NCI-H146 treated with DMSO at 0.1 percent for 48 hours (cell line): Measurements from ENCODE around the gene ZNF474.

Source experiments
- DNase-seq: peaks from one replicate; lab custom pipeline; 2025; ENCODE audit not compliant: unreplicated experiment; lab: John Stamatoyannopoulos, UW

ZNF474 gene

DNA sequence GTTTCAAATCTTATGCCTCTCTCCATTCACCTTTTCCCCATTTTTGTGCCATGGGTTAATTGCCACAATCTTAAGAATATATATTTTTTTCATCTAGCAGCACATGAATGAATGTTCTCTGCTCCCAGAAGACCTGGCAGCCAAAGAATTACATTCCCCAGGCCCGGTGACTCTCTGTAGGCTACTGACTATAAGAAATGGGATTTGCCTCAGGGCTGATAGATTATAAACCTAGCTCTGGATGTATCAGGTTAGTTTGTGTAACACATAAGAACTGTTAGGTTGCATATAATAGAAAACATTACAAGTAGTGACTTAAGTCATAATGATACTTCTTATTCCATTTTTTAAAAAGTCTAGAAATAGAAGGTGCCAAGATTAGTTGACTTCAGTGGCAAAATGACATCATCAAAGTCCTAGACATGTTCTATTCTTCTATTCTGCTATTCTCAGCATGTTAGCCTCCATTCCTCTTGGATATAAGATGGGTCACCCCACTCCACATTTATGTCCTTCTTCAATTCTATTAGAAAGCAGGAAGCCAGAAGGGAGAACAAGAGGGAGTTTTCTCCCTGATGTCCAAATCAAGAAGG is 10.9 kb upstream of the ZNF474 start:
- no peak for DNase-seq

DNA sequence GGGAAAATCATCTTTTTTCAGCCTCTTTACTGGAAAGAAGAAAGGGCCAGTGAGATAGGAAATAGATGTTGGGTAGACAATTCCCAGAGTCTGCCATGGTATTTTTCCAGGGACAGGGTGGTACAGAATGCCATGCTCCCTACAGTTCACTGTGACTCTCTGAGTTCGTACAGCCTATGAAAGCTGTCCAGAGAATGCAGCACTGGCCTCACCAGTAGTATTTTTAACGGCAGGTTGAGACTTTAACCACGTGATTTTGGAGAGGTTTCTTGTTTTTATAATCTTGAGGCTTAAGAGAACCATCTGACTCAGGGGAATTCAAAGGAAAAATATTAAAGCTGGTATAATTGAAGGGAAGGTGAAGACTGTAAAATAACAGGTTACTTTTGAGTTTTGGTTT is 10.1 kb upstream of the ZNF474 start:
- no peak for DNase-seq

DNA sequence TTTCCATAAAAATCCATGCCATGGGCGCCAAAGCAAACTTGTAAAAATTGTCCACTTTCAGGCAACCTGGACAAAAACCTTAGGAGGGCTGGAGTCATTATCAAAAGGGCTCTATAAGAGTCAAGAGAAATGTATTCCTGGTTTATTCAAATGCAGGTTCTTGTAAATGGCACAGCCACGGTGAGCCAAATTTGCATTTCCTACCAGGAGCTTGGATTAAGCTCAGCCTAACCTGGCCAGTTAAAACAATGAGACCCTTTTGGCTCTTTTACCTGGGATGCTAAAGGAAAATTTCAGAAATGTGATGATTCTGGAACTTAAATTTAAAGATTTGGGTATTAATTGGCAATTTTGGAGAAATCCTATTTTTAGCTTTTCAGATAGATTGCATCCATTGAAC is 8.9 kb upstream of the ZNF474 start:
- no peak for DNase-seq

DNA sequence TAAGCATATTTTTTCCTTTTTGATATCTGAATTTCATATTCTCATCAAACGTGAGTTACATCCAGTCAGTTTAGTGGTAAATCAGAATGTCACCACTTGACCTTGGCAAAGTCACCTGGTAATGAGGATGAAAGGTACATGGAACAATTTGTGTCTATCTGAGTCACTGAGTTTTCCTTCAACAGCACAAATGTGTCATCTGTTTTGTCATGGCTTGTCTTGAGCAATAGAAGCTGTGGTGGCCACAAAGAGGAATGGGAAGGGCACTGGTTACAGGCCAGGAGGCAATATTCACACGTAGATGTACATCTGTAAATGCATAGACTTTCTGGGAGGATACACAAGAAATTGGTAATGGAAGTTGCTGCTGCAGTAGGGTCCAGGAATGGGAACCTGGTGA is 8.4 kb upstream of the ZNF474 start:
- DNase-seq, result no peak

- DNase-seq, result no peak
Observed at GRCh38 chr5:122121479-122122465, 7.6 kb upstream of the ZNF474 start.

DNA sequence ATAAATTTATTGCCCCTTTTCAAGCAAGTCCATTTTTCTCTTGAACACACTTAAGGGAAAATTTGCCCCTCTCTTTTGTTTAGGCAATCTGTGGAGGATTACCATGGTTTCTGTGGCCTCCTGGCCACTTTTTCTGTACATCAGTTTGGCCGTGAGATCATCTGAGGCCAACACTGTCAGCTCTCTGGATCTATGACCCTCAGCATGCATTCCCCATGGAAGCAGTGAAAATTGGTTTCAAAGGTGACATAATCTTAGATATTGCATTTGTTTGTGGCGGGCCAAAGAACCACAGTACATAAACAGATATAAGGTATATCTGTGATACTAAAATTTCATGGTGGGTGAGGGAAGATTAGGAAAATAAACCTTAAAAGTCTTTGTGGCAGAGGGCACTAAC is 4.6 kb upstream of the ZNF474 start:
- no peak for DNase-seq

DNA sequence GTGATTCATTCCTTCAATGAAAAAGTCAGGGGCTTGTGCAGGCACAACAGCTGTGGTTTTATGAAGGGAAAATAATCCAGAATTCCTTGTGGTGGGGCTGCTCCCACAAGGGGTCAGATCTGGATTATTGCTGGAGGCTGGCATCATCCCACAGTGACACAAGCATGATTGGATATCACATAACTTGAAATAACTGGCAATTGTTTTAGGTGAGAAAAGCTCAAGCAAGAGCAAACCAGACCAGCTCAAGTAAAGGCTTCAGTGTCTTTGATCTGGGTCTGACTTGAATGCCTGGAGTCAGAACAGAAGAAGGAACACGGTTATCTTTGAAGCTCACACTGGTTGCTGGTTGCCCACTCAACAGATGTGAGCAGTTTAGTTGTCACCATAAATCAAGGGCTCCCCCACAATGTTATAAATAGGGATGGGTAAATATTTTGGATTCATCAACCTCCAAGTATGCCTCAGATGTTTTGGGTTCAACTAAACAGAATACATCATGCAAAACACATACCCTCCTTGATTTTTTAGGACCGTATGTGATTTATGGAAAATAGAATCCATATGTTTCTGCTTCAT is 3.1 kb upstream of the ZNF474 start:
- DNase-seq, result no peak

DNA sequence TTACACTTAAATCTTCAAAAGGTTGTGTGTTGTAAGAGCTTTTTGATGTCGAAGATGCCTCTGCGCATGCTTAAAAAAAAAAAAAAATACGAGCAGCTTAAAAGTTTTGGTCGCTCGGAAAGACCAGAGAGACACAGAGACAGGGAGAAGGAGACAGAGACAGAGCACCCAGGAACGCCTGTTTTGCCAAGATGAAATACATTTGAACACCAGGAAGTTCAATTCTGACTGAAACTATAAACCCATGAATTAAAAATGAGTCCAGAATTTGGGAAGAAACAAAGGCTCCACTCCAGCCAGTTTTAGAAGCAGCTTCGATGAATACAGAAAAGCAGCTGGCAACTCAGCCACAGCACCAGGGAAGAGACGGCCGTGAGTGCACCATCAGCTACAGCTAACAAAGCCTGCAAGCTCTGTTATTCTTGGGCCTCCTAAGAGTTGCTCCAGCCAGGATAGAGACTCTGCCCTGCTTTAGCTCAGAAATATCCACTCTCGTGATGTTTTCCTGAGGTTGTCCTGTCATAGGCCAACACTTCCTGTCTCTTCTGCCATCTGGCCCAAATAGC is 2.5 kb upstream of the ZNF474 start:
- DNase-seq, result no peak

GRCh38 chr5:122130152-122130551 is 806 bp downstream of the ZNF474 start:
- DNase-seq, result no peak

DNA sequence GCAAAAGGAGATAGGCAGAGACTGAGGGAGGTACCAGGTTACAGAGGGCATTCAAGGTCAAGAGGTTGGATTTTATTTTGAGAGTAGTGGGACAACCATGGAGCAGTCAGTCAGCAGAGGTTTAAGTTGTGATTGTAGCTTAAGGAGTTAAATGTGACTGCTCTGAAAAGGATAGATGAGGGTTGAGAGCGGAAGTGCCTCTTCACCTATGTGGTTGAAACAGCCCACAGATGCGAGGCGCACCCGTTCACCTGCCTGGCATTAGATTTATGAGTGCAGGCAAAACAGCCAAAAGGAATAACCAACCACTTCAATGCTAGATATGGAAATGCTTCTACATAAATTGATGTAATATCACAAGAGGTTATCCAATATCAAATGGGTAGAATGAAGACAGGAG is 8.4 kb downstream of the ZNF474 start:
- no peak for DNase-seq

DNA sequence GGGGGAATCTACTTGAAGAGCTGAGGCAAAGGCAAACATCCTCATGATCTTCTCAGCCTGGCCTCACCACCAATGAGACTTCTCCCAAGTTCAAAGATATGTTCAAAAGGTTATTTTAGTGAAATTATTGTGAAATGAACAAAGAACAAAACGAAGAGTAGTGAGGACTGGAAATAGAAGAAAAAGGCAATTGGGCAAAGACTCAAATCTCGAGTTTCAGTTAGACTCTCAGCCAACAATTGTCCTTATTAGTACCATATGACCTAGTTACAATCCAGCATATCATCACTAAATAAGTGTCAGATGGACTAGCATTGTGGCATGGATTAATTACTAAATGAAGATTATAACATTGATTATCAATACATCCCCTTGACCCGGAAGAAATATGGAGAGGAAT is 9.0 kb downstream of the ZNF474 start:
- no peak for DNase-seq

DNA sequence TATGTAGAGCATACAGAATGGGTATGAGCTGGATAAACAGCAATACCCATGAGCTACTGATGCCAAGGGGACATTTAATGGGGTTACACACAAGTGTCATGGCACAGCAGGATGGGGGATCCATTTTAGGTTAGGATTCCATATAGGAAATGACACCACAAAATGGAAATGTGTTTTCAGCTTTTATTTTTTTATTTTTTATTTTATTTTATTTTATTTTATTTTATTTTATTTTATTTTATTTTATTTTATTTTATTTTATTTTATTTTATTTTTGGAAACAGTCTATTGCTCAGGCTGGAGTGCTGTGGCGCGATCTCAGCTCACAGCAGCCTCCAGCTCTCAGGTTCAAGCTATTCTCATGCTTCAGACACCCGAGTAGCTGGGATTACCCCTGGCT is 11.6 kb downstream of the ZNF474 start:
- no peak for DNase-seq

DNA sequence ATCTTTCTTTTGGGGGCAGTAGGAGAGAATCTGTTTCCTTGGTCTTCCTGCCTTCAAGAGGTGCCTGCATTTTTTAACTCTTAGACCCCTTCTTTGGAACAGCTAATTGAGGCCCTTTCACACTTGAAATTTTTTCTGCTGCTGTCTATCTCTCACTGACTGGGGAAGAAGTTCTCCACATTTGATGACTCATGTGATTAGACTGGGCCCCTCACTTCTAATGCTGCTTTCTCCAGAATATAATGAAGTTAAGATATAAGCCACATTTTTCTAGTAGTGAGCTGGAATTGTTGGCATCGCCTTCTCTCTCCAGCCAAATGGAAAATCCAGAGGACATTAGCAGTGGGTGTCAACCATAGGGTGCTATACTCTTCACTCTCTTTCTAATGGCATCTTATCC is 12.4 kb downstream of the ZNF474 start:
- no peak for DNase-seq

DNA sequence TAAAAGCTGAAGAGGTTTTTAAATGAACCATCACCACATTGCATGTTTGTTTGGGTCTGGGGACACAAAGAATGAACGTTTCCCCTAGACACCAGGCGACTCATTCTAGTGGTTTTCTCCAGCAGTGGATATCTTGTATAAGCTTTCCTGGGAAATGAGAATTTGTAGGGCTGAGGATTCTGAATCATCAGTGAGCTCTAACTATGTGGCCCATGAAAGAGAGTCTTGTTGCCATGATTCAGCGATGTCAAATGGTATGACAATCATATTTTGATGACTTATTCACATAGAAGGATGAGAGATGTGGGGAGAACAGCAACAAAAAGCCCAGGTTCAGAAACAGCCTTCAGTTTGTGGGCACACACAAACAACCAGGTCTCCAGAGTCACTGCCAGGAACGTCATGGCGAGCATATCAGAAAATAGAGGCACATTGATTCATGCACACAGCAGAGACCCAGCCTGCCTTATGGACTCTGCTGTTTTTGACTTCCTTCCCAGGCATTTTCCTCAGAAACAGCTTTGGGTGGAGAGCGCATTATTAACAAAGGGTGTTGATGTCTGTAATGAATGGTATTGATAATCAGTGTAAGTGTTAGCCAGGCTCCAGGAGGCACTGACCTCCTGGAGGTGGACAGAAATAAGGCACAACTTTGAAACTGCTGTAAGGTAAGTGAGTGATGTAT is 13.3 kb downstream of the ZNF474 start:
- DNase-seq, result no peak

GRCh38 chr5:122144236-122144635 is 14.9 kb downstream of the ZNF474 start:
- no peak for DNase-seq

GRCh38 chr5:122145906-122146305 is 16.6 kb downstream of the ZNF474 start:
- no peak for DNase-seq

DNA sequence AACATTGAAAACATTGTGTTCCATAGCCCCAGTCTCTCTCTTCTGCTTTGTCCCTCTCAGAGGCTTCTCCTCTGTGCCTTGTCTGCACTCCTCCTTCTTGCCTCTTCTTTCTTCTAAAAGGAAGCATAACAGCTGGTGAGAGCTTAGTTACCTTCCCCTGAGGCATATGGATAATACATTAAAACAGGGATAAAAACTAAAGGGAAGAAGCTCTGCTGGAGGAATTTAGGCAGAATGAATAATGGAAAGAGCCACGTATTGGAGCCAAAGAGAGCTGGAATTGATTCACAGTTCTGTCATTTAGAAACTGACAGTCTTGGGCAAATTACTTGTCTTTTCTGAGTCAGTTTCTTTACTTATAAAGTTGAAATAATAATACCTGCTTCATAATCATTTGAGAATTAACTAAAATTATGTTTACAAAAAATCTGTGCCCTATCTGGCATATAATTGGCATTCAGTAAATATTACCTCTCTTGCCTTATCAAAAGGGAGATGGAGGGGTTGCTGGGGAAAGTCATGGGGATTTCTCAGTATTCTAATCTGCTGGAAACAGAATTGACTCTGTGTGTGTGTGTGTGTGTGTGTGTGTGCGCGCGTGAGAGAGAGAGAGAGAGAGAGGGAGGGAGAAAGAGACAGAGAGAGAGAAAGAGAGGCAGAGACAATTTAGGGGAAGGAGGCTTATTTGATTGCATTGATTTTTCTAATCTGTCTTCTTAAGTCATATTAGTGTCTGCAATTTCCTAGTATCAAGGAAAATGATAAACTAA is 20.2 kb downstream of the ZNF474 start:
- no peak for DNase-seq

- no peak for DNase-seq
Observed at GRCh38 chr5:122150215-122150614, 20.9 kb downstream of the ZNF474 start.

GRCh38 chr5:122151640-122152039 is 22.3 kb downstream of the ZNF474 start:
- DNase-seq, result no peak

DNA sequence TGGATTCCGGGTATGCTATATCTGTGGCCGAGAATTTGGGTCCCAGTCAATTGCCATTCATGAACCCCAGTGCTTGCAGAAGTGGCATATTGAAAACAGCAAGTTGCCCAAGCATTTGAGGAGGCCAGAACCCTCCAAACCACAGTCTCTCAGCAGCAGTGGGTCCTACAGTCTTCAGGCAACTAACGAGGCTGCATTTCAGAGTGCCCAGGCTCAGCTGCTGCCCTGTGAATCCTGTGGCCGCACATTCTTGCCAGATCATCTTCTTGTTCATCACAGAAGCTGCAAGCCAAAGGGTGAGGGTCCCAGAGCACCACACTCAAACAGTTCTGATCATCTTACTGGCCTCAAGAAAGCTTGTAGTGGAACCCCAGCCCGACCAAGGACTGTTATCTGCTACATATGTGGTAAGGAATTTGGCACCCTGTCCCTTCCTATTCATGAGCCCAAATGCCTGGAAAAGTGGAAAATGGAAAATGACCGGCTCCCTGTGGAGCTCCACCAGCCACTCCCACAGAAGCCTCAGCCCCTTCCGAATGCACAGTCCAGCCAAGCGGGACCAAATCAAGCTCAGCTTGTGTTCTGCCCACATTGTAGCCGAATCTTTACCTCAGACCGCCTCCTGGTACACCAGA is 23.0 kb downstream of the ZNF474 start:
- DNase-seq, result no peak
